ENCODE results near the gene AHRR.

Gene AHRR

GRCh38 chr5:464446-464842 is 142.9 kb downstream of the AHRR start:
- TF ChIP-seq CTCF (IDR thresholded peaks at IDR 0.05; ENCODE audit: low read length) = no peak
- no peak for TF ChIP-seq EZH2 (IDR thresholded peaks at IDR 0.05; ENCODE audit: borderline replicate concordance, low read length)

GRCh38 chr5:464843-465590 is 143.5 kb downstream of the AHRR start:
- no peak overlapping the region for H3K4me3 ChIP-seq (ENCODE audit: low read depth, low read length, poor library complexity, severe bottlenecking)
- H3K9ac ChIP-seq (ENCODE audit: low read length) = no peak overlapping the region
- H3K4me2 ChIP-seq (ENCODE audit: low read length) = no peak overlapping the region
- peaks cover 53% of the 10 kb centered on the region for H3K36me3 ChIP-seq (ENCODE audit: insufficient read depth, low read length)
- H3K9me2 ChIP-seq (ENCODE audit: low read depth, low read length) = no peaks in the 10 kb centered on the region
- H2AFZ ChIP-seq (ENCODE audit: low read length) = no peak overlapping the region
- no peaks in the 10 kb centered on the region for H3K9me3 ChIP-seq (ENCODE audit: low read length)
- TF ChIP-seq EZH2 (IDR thresholded peaks at IDR 0.05; ENCODE audit: borderline replicate concordance, low read length) = no peak
- no peak for TF ChIP-seq CTCF (IDR thresholded peaks at IDR 0.05; ENCODE audit: low read length)
- no peaks in the 10 kb centered on the region for H3F3A ChIP-seq (ENCODE audit: insufficient read depth, low read length)
- no peaks in the 10 kb centered on the region for H3K79me2 ChIP-seq (ENCODE audit: insufficient read depth, low read length)
- no peaks in the 10 kb centered on the region for H3K27me3 ChIP-seq (ENCODE audit: insufficient read depth, low read length)
- H3K4me1 ChIP-seq (ENCODE audit: insufficient read depth, low read length, severe bottlenecking) = peaks cover 3% of the 10 kb centered on the region
- H4K20me1 ChIP-seq (ENCODE audit: insufficient read depth, low read length) = no peaks in the 10 kb centered on the region
- H3K27ac ChIP-seq (ENCODE audit: low read depth, low read length, poor library complexity, severe bottlenecking) = no peak overlapping the region

More at GRCh38 chr5:464446-464842, 142.9 kb downstream of the AHRR start:
- peaks cover 54% of the 10 kb centered on the region for H3K36me3 ChIP-seq (ENCODE audit: insufficient read depth, low read length)
- no peaks in the 10 kb centered on the region for H3K79me2 ChIP-seq (ENCODE audit: insufficient read depth, low read length)
- no peaks in the 10 kb centered on the region for H3K27me3 ChIP-seq (ENCODE audit: insufficient read depth, low read length)
- no peak overlapping the region for H3K27ac ChIP-seq (ENCODE audit: low read depth, low read length, poor library complexity, severe bottlenecking)
- no peaks in the 10 kb centered on the region for H3F3A ChIP-seq (ENCODE audit: insufficient read depth, low read length)
- H4K20me1 ChIP-seq (ENCODE audit: insufficient read depth, low read length) = no peaks in the 10 kb centered on the region
- no peaks in the 10 kb centered on the region for H3K9me2 ChIP-seq (ENCODE audit: low read depth, low read length)
- no peaks in the 10 kb centered on the region for H3K9me3 ChIP-seq (ENCODE audit: low read length)
- no peaks in the 10 kb centered on the region for H3K4me1 ChIP-seq (ENCODE audit: insufficient read depth, low read length, severe bottlenecking)
- no peak overlapping the region for H3K4me2 ChIP-seq (ENCODE audit: low read length)
- H2AFZ ChIP-seq (ENCODE audit: low read length) = no peak overlapping the region
- no peak overlapping the region for H3K4me3 ChIP-seq (ENCODE audit: low read depth, low read length, poor library complexity, severe bottlenecking)
- no peak overlapping the region for H3K9ac ChIP-seq (ENCODE audit: low read length)

GRCh38 chr5:465591-466403 is 144.3 kb downstream of the AHRR start:
- Histone ChIP-seq H4K20me1 (ENCODE audit: insufficient read depth, low read length) (no peaks in the 10 kb centered on the region), H3K4me2 (ENCODE audit: low read length) (no peak overlapping the region), H3K9me3 (ENCODE audit: low read length) (no peaks in the 10 kb centered on the region), H3K27me3 (ENCODE audit: insufficient read depth, low read length) (no peaks in the 10 kb centered on the region), H3F3A (ENCODE audit: insufficient read depth, low read length) (no peaks in the 10 kb centered on the region), H3K36me3 (ENCODE audit: insufficient read depth, low read length) (peaks cover 54% of the 10 kb centered on the region), H3K9me2 (ENCODE audit: low read depth, low read length) (no peaks in the 10 kb centered on the region), H3K79me2 (ENCODE audit: insufficient read depth, low read length) (no peaks in the 10 kb centered on the region), H2AFZ (ENCODE audit: low read length) (no peak overlapping the region), H3K4me3 (ENCODE audit: low read depth, low read length, poor library complexity, severe bottlenecking) (no peak overlapping the region), H3K9ac (ENCODE audit: low read length) (no peak overlapping the region), H3K4me1 (ENCODE audit: insufficient read depth, low read length, severe bottlenecking) (peaks cover 11% of the 10 kb centered on the region), H3K27ac (ENCODE audit: low read depth, low read length, poor library complexity, severe bottlenecking) (no peak overlapping the region)
- TF ChIP-seq CTCF (IDR thresholded peaks at IDR 0.05; ENCODE audit: low read length) (no peak), EZH2 (IDR thresholded peaks at IDR 0.05; ENCODE audit: borderline replicate concordance, low read length) (no peak)
